Measurements from ENCODE around the gene DYRK2.

Gene DYRK2
- 8.3 to 193 (median 137) reads per million in 17 experiments for total RNA-seq

GRCh38 chr12:67648521-67649260 lies at the start of gene DYRK2:
Gene DYRK2 (plus strand): TSS chr12:67648745. CDS start chr12:67649134, 389 bp downstream.
- peak; percentile 65 to 92 (median 82) for DNase-seq

GRCh38 chr12:67599691-67600090 lies 48.9 kb upstream of the DYRK2 start:
- DNase-seq, result no peak

DNA sequence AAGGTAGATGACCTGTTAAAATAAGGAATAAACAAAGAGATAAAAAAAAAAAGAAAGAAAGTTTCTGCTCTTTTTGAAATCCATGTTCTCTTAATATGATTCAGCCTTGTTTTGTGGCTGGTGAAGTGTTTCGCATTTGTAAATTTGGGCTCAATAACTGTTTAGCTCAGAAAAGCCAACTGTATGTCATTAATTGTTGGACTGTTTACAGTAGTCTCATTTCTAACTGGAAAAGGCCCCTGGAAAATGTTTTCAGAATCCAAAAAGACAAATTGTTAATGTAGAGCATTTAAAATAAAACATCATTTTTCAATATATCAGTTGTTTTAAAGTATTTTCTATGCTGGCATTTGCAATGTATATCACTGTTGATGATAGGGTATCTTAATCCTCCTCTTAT lies 47.4 kb upstream of the DYRK2 start:
- DNase-seq, result no peak

- no peak for DNase-seq
These were observed 39.2 kb upstream of the DYRK2 start for GRCh38 chr12:67609226-67609870.

DNA sequence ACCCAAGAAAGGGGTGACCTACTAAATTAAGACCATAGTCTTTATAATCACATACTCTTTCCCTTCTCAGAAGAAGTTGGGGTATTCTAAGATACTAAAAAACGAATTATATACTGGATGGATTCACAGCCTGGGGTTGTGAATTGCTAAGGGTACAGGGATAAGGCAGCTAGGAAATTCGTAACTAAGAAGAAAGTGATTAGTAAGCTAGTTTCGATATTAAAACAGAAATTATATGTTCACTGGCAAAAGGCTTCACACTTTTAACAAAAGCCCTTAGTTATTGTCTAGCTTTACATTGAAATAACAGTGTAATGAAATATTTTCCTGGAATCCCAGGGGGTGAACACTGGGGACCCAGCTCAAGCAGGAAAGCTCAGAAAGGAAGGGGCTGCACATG lies 35.5 kb upstream of the DYRK2 start:
- DNase-seq, result no peak

GRCh38 chr12:67617629-67618028 lies 30.9 kb upstream of the DYRK2 start:
- DNase-seq, result no peak

- peak in 1 of 4 experiments; percentile 3 for DNase-seq
These were observed 30.2 kb upstream of the DYRK2 start for GRCh38 chr12:67618303-67618702.

GRCh38 chr12:67621112-67621511 lies 27.4 kb upstream of the DYRK2 start:
- no peak for DNase-seq

DNA sequence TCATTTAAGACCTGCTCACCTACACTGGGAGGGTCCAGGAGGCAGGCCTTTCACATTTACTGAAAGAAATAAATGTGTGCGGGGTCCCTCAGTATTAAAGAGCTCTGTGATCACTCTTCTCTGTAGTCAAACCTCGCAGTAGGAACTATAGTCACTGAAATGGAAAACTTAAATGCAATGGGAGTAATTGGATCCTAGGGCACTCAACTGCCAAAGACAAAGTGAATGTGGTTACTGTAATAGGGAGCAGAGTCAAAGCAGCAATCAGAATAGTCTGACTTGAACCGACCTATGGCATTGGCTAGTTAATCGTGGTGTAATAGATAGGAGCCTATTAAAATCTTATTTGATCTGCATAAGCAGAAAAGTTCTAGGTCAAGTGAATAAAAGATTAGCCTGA lies 26.6 kb upstream of the DYRK2 start:
- no peak for DNase-seq

DNA sequence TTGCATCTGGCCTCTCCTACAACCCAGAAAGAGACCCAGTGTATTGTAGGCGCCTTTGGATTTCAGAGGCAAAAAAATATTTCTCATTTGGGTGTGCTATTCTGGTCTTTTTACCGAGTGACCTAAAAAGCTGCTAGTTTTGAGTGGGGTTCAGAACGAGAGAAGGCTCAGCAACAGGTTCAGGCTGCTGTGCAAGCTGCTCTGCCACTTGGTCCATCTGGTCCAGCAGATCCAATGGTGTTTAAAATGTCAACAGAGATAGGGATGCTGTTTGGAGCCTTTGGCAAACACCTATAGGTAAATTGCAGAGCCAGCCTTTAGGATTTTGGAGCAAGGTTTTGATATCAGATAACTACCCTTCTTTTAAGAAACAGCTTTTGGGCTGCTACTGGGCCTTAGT lies 25.3 kb upstream of the DYRK2 start:
- DNase-seq, result no peak

DNA sequence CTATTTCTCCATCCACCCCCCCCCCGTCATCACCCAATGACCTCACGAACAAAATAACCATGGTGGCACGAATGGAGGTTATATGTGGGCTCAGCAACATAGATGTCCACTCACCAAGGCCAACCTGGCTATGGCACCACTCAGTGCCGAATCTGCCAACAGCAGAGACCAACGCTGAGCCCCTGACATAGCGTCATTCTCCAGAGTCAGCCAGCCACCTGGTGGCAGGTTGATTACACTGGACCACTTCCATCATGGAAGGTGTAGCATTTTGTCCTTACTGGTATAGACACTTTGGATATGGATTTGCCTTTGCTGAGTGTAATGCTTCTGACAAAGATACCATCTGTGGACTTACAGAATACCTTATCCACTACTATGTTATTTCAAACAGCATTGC lies 24.2 kb upstream of the DYRK2 start:
- no peak for DNase-seq

- DNase-seq, result no peak
These were observed 23.5 kb upstream of the DYRK2 start for GRCh38 chr12:67625004-67625403.

DNA sequence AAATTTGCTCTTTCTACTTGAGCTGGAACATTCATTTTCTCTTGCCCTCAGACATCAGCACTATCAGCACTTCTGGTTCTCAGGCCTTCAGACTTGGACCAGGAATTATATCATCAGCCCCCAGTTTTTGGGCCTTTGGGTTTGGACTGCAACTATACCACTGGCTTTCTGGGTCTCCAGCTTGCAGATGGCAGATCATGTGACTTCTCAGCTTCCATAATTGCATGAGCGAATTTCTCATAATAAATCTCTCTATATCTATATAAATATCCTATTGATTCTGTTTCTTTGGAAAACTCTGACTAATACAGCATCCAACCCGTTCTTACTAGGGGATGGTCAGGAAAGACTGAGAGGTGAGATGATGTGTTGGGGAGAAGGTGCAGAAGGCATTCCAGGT lies 22.4 kb upstream of the DYRK2 start:
- no peak for DNase-seq

- DNase-seq, result peak; percentile 67 to 85 (median 81)
These were observed 18.0 kb upstream of the DYRK2 start for GRCh38 chr12:67630373-67631088.

- no peak for DNase-seq
These were observed 16.5 kb upstream of the DYRK2 start for GRCh38 chr12:67632005-67632404.

DNA sequence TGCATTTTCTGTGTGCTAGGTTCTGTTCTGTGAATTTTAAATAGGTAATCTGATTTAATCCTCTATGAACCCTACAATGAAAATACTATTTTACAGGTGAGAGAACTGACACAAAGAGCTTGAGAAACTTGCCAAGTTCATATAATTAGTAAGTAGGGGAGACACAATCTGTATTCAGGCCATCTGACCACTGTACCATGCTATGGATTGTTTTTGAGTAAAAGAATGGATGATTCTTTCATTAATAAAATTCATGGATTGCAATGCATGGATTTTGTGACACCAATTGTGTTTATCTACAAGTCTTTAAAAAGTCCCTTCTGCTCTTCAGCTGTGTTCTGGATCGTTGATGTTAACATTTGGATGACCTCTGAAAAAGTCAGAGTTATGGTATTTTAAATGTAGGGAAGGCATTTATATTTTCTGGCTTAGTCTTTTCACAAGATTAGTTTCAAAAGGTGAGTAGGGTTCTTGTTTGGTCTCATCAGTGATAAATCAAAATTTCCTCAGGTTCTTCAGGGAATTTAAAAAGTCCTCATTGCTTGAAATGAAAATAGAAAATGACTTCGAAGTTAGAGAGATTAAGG lies 15.4 kb upstream of the DYRK2 start:
- DNase-seq, result no peak

DNA sequence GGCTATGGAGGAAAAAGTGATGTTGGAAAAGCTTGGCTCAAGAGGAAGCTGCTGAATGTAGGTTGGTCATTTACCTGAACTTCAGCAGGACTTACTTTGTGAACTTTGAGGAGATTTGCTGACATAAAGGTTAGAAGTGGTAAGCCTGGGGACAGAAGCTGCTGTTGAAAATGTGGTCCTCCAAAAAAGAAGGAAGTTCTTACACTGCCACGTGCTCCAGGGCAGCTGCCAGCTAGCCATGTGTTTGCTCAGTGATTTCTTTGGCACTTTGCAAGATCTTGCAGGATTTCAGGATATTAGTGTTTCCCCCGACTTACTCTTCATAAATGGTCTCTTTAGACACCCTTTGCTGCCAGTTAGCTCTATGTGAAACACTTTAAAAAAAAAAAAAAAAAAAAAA lies 14.8 kb upstream of the DYRK2 start:
- DNase-seq, result peak; percentile 72 to 86 (median 81)

- DNase-seq, result peak; percentile 81 to 94 (median 88)
These were observed 14.2 kb upstream of the DYRK2 start for GRCh38 chr12:67634303-67634761.

DNA sequence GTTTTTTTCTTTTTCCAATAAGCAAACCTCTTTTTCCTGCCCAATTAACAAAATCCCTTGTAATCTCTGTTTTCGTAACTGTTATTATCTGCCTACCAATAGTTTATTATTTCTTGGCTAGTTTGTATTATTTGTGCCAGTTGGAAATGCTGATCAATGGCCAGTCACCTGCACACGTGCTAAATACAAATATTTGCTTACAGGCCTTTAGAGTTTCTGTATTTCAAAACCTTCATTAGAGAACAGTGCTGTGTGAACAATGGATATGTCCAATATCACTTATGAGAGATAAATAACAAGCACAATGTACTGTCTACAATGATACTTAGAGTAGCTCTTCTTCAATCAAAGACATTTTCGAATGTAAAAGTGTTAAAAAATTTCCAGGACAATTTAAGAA lies 10.8 kb upstream of the DYRK2 start:
- DNase-seq, result no peak

GRCh38 chr12:67638694-67639093 lies 9.9 kb upstream of the DYRK2 start:
- no peak for DNase-seq

DNA sequence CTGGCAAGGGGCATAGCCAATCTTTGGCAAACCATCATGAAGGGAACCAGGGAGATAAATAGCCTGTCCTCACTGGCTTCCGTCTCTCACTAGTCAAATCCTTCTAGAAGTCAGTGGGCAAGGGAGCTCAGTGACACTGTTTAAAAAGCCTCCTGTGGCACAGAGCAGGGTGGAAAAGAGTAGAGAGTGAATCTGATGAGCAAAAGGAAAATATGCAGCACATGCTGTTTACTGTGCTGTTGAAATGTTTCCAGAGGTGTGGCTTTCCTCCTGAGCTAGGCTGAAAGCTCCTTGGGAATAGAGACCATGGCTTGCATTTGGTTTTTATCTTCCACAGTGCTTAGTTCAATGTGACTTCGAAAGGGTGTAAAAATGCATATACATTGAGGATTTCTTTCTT lies 7.7 kb upstream of the DYRK2 start:
- no peak for DNase-seq

DNA sequence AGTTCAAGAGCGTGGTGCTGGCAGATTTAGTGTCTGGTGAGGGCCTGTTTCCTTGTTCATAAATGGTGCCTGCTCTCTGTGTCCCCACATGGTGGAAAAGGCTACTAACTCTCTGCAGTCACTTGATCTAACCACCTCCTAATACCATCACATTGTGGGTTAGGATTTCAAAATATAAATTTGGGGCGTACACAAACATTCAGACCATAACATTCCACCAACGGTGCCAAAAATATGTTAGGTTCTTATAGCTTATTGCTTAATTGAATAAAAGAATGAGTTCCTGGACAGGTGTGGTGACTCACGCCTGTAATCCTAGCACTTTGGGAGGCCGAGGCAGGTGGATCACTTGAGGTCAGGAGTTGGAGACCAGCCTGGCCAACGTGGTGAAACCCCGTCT lies 3.4 kb upstream of the DYRK2 start:
- no peak for DNase-seq

GRCh38 chr12:67645601-67646000 lies 2.9 kb upstream of the DYRK2 start:
- DNase-seq, result peak in 2 of 4 experiments; percentile 21 to 35

All from suppressor macrophage (primary cell).